ENCODE data around the gene C6orf136.

DNA sequence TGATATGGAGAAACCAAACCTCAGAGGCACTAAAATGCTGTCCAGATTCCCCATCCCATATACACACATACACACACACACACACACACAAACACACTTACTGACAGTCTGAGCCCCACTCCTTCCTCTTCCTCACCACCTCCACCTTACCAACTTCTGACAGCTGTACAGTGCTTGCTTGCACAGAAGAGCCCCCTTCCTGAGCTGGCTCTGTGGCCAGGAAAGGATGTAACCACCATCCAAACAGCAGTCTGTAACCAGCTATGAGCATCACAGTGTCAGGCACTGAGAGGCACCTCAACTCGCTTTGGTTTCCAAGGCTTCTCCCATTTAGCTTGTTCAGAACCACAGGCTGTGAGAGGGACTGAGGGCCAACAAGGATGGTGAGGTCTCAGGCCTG, 5.9 kb upstream of the C6orf136 start:
- TF ChIP-seq YY1 (IDR thresholded peaks at IDR 0.05; ENCODE audit: low read depth) (no peak), EP300 (IDR thresholded peaks at IDR 0.05; ENCODE audit: borderline replicate concordance) (no peak), NFIC (IDR thresholded peaks at IDR 0.05) (no peak)

Data from Ishikawa (cell line).